NCI-H1417 treated with DMSO at 0.1 percent for 48 hours (cell line): ENCODE results near the gene SCYL1.

Source experiments
- DNase-seq: peaks from one replicate; lab custom pipeline; 2025; lab: John Stamatoyannopoulos, UW

Gene SCYL1

DNA sequence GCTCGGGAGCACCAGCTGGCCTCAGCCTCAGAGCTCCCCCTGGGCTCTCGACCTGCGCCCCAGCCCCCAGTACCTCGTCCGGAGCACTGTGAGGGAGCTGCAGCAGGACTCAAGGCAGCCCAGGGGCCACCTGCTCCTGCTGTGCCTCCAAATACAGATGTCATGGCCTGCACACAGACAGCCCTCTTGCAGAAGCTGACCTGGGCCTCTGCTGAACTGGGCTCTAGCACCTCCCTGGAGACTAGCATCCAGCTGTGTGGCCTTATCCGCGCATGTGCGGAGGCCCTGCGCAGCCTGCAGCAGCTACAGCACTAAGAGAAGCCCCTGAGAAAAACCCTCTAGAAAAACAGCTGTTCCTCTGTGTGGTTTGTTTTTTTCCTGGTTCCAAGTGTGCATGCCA lies 46.5 kb downstream of the SCYL1 start:
- no peak for DNase-seq

DNA sequence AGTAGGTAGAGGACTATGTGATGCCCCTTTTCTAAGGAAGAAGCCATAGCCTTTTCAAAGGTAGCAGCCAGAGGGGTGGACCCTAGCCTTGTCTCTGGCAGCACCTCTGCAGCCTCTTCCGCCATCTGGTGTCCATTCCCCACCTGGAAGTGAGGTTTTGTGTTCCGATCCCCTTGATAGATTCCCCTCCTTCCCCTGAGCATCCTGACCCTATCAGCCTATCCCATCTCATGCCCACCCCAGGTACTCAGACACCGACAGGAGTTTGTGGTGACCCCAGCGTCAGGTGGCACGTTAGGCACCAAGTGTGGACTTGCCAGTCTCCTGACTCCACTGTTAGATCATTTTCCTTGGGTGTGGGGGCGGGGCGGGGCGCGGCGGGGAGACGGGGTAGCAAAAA lies 47.1 kb downstream of the SCYL1 start:
- DNase-seq, result no peak

DNA sequence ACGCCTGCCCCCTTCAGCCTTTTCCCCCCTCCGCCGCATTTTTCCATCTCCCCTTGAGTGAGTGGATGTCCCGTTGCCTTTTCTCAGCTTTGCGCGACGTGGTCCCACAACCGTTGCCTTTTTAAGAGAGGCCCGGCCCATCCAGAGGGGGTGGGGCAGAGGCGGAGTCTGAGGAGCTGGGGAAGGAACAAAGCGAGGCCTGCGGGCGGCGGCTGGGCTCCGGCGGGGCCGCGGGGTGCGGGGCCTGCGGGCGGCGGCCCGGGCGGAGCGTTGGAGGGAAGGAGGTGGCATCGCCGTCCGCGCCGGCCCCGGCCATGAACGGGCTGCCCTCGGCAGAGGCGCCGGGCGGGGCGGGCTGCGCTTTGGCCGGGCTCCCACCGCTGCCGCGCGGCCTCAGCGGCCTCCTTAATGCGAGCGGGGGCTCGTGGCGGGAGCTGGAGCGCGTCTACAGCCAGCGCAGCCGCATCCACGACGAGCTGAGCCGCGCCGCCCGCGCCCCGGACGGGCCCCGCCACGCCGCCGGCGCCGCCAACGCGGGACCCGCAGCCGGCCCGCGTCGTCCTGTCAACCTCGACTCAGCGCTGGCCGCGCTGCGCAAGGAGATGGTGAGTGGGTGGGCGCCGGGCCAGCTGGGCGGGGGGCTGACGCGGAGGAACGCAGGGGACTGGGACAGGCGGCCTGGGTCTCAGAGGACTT lies 47.6 kb downstream of the SCYL1 start, which contains the start of gene FAM89B:
TSS of gene FAM89B (plus strand) at position 183 of the 696 bp plus-strand sequence. CDS start at position 315, 132 bp downstream.
- DNase-seq, result no peak

DNA sequence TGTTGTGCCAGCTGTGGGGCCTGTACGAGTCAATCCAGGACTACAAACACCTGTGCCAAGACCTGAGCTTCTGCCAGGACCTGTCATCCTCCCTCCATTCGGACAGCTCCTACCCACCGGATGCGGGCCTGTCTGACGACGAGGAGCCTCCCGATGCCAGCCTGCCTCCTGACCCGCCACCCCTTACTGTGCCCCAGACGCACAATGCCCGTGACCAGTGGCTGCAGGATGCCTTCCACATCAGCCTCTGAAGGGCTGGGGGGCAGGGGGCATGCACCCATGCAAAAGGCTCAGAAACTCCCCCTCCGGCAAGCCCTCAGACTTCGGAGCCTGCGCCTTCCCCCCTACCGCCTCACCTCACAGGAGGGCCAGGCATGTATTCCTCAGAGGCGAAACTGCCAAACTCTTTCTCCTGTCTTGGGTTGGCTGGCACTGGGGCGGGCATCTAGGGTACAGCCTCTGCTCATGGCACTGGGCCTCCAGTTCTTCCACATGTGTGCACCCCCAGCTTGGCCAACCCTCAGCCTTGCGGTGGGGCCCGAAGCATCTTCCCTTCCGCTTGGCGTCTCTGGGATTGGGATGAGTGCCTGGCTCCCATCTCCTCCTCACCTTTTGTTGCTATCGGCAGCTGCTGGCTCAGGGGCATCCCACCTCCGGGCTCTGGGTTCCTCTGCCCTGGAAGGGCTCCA lies 48.7 kb downstream of the SCYL1 start:
- DNase-seq, result no peak

DNA sequence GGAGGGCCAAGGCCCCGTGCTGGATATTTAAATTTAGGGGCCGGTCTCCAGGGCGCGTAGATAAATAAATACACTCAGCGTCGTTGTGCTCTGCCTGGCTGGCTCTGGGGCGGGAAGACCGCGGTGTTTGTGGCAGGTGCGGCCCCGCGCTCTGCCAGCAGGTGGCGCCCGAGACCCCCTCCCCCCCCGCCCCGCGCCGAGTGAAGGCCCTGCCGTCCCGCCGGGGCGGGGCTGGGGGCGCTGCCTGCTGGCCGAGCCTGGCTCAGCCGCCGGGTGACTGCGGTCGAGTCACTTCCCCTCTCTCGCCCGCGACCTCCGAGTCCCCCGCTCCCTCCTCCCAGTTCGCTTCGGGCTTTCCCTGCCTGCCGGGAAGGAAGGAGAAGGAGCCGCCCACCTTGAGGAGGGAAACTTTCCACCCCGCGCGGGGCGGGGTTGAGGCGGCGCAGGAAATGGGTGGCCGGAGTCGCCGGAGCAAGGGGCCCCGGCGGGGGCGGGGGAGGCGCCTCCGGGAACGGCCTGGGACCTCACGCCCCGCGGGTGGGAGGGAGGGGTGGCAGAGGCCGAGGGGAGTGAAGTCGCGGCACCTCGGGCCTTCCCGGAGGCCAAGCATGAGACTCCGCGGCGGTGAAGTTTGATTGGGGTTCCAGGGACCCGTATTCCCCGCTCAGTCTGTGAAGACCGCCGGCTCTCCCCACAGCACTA lies 49.4 kb downstream of the SCYL1 start:
- no peak for DNase-seq

DNA sequence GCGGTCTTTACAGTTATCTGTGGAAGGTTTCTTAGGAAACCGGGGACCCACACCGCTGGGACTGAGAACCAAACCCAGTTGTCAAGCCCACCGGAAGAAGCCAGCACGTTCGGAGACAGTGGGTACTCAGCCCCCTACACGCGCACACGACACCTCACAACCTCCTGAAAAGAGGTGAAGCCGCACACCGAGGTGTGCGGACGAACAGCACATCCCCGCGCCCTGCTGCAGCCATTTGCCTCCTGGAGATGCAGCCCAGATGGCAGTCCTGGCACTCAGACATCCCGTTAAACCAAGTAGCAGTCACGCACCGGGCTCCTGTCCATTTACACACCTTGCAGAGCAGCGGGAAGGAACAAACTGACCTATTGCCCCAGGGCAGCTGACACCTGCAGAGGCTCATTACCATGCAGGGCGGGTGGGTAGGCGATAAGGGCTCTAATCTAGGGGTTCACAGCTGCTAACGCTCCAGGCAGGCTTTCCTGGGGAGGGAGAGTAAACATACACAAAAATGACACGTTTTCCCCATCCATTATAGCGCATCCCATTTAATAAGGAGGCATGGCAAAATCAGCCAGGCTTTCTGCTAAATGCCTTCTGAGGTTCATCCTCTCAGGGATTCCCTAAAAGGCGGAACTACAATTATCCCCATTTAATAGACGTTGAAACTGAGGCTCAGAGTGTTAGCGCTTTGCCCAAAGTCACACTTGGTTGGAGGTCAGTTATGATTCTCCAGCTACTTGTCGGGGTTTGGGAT lies 50.1 kb downstream of the SCYL1 start:
- DNase-seq, result no peak

DNA sequence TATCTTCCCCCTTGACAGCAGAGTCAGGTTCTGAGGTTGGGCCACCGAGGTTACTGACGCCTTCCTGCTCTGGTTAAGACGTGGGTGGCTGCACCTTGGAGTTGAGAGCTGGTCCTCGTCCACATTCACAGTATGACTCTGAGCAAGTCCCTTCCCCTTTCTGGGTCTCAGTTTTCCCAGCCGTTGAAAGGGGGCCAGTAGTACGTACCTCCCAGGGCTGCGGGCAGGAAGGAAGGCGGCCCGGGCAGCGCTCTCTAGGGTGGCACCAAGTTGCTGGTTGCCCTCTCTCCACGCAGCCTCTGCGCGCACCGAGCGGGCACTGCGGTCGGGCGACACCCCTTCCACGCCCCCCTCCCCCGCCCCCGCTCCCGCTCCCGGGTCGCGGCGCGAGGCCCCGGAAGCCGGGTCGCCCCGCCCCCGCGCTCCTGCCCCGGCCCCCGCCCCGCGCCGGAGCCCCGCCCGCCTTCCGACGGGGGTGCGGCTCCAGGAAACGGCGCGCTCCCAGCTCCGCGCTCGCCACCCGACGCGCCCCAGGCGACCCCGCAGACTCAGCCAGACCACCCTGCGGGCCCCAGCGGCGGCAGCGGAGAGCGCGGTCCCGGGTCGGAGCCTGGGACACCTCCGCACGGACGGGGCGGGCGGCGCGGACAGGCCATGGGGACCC lies 50.8 kb downstream of the SCYL1 start, which contains the start of gene EHBP1L1:
TSS of gene EHBP1L1 (plus strand) at position 486 of the 664 bp plus-strand sequence. CDS start 250 bp downstream, outside the sequence.
- DNase-seq, result no peak

DNA sequence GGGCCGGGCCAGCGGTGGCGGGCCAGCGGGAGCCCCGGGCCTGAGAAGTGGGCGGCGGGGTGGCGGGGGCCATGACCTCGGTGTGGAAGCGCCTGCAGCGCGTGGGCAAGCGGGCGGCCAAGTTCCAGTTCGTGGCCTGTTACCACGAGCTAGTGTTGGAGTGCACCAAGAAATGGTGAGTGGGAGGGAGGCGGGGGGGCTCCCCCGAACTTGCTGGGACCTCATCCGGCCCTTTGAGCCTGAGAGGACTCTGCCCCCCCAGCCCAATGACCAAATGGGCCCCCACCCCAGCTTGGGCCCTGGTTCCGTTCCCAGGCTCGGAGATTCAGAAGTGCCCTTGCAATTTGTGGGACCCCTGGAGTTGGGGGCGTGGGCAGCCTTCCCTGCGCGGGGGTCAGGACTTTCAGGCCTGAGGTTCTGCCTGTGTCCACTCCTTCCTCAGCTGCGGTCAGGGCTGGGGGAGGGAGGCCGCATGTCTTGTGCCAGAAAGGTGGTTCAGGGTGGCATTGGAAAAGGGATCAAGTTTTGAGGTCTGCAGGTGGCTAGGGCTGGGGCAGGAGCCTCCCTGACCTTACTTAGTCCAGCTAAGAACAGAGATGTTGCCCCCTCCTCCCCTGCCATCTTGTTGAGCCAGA lies 51.5 kb downstream of the SCYL1 start:
- DNase-seq, result no peak

DNA sequence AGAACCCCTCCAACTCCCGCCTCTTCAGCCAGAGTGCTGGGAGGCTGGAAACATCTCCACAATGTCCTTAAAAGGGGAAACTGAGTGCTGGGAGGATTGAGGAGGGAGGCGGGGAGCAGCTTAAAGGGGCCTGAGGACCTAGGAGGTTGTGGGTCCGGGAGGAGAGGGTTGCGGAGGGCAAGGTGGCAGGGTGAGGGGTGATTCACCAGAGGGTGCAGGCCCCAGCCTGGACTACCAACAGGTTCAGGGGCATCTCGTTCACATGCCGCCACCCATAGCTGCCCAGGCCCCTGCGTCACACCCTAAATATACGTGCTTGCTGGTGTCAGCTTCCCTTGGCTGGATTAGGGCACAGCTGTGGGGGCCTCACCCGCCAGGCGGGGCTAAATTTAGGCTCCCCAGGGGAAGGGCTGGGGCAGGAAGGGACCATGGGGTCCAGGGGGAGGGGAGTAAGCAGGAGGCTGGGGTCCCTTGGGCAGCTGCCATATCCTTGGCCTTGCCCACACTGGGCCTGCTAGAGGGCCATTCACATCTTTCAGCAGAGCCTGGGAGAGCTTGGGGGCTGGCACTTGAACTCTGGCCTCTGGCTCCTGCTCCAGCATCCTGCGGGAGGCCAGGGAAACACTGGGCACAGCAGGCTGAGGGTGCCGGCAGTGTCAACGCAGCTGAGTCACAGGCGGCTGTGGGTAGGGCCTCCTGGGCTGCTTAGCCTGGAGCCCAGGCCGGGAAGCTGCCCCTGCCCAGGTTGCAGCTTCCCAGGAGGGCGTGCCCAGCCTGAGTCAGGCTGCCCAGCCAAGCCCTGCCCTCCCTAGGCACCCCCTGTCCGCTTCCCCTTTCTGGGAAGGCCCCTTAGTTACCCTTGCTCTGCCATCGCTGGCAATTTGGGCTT lies 52.2 kb downstream of the SCYL1 start:
- DNase-seq, result no peak

DNA sequence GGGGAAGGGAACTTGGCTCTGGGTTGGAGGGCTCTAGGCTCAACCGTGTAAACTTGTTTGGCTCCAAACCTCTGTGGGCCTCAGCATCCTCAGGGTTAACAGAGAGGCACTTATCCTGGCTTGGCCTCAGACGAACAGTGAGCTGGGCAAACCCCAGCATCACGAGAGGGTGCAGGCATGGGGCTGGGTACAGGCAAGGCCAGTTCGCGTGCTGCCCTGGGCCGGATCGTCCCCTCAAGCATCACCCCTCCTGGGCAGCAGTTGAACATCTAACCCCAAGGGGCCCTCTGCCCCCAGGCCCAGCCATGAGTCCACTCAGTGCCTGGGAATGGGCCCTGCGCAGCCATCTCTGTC lies 52.9 kb downstream of the SCYL1 start:
- DNase-seq, result no peak

DNA sequence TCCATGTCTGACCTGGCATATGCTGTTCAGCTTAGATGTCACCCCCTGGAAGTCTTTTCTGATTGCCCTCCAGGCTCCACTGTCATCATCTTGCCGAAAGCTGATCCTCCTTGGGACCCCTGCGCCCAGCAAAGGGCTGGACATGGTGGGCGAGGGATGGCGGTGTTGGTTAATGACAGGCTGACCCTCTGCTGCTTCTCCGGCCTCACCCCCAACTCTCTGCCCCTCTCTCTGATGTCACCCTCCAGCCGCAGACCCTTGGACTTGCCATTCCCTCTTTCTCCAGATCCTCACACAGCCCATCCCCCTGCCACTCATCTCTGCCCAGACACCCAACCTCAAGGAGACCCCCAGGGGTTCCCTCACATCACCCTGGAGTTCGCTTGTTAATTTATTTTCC lies 53.3 kb downstream of the SCYL1 start:
- no peak for DNase-seq

DNA sequence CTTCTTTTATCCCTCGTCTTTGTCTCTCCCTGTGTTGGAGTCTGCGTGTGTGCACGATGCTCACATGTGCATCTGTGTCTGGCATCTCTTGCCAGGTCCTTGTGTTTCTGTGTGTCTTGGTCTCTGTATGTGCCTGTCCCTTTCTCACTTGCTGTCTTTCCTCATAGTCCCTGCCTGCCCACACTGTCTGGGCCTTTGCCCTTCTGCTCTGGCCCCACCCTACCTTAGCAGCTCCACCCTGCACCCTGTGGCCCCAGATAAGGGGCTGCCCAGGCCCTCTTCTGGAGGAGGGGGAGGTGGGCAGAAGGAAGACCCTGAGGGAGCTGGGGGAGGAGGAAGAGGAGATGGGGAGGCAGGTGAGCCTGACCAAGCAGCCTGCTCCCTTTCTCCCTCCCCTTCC lies 53.8 kb downstream of the SCYL1 start:
- no peak for DNase-seq

DNA sequence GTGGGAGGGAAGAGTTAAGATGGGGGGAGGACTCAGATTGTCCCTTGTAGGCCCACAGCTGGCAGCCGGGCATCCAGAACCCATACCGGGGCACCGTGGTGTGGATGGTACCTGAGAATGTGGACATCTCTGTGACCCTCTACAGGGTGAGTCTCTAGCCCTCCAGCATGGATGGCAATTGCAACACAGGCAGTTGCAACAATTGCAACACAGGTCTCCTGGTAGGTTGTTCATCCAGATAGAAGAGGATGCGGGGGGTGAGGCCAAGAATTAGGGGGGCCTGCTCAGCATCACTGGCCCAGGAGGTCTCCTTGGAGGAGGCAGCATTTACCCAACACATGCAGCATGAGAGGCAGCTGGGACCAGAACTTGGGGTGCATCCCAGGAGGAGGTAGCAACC lies 54.4 kb downstream of the SCYL1 start:
- DNase-seq, result no peak

DNA sequence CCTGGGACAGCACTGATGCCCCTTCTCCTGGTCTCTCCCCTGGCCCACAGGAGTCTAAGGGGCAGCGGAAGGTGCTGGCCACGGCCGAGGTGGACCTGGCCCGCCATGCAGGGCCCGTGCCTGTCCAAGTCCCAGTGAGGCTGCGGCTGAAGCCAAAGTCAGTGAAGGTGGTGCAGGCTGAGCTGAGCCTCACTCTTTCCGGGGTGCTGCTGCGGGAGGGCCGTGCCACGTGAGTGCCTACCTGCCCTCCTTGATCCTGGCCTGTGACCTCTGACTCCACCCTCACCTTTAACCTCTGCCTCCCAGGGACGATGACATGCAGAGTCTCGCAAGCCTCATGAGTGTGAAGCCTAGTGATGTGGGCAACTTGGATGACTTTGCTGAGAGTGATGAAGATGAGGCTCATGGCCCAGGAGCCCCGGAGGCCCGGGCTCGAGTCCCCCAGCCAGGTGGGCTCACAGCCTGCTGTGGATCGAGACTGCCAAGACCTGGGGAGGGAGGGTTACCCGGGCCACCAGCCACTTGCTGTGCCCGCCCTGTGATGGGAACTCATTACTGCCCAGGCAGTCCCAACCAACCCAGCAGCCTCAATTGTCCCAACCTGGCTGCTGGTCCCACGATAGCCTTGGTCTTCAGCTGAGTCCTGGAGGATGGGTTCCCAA lies 55.3 kb downstream of the SCYL1 start:
- DNase-seq, result no peak

DNA sequence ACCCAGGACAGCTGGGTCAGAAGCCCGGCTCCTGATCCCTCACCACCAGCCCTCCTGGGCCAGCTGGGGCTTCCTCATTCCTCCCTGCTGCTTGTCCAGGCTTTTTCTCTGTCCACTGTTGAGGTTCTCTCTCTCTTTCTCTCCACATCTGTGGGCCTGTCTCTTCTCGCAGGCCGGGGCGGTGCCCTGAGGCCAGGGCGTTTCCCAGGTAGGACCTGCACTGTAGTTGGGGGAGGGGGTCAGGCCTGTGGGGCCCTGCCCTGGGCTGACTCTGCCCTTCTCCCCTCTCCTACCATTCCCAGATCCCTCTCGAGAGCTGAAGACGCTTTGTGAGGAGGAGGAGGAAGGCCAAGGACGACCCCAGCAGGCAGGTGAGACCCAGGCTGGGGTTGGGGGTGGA lies 55.9 kb downstream of the SCYL1 start:
- no peak for DNase-seq

DNA sequence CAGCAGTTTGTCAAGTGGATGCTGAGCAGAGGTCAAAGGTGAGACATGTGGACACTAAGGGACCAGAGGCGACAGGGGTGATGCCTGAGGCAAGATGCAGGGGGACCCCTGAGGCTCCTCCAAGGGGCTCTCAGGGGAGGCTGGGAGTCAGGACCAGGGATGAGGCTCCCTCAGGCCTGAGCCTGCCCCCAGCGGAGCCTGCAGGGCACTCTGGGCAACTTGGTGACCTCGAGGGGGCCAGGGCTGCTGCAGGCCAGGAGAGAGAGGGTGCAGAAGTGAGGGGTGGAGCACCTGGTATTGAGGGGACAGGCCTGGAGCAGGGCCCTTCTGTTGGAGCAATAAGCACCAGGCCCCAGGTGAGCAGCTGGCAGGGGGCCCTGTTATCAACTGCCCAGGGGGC lies 57.0 kb downstream of the SCYL1 start:
- DNase-seq, result no peak

DNA sequence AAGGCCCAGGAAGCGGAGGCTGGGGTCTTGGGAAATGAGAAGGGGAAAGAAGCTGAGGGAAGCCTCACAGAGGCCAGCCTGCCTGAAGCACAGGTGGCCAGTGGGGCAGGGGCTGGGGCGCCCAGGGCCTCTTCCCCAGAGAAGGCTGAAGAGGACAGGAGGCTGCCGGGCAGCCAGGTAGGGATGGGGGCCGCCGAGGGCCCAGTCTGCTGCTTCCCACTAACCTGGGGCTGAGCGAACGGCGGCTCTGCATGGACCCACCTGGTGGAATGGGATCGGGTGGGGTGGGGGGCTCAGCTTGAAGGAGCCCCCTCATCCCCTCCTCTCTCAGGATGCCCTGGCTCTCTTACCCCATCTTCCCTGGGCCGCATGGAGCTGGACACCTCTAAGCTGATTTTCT lies 58.7 kb downstream of the SCYL1 start:
- DNase-seq, result no peak

DNA sequence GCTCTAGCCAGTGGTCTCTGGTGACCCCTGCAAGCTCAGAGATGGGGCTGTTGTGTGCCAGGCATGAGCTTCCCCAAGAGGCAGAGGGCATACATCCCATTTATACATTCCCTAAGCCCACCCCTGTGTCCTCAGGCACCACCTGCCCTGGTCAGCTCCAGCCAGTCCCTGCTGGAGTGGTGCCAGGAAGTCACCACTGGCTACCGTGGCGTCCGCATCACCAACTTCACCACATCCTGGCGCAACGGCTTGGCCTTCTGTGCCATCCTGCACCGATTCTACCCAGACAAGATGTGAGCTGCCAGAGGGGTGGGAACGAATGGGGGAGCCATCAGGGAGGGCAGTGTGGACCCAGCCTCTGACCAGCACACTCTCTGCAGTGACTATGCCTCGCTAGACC lies 59.2 kb downstream of the SCYL1 start:
- no peak for DNase-seq

DNA sequence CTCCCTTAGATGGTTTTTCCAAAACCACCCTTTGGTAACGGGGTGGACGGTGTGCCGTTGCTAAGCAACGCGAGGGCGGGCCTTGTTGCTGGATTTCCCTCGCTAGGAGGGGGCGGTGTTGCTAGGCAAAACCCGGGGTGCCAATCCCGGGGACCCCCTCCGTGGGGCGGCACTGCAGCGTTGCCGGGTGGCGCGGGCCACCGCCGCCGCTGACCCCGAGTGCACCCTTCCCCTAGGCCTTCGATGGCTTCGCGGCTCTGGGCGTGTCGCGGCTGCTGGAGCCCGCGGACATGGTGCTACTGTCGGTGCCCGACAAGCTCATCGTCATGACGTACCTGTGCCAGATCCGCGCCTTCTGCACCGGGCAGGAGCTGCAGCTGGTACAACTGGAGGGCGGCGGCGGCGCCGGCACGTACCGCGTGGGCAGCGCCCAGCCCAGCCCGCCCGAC lies 59.9 kb downstream of the SCYL1 start:
- DNase-seq, result no peak
